Stomach (tissue), 4 donors: Measurements from ENCODE around the gene PGLYRP3.
"Not testable (repeated sequence)": the region's sequence is repeated elsewhere in the genome, so short reads cannot be mapped to it uniquely, and the experiment has no call there.

Source experiments
- CTCF ChIP-seq, 7 experiments: fragments of 450-650 bp in 4 of 7; fragments of 200-600 bp in 3 of 7; sonication (generic) in 3 of 7; IDR thresholded peaks; one replicate each; pipeline ENCODE4 v1.5.1; 2016 to 2019; ENCODE audit warnings: antibody characterized with exemption in 7 of 7, control low read depth in 2 of 7, mild to moderate bottlenecking in 1 of 7
- POLR2A ChIP-seq, 4 donors: fragments of 450-650 bp; IDR thresholded peaks; one replicate each; pipeline ENCODE4 v1.6.1; 2016; ENCODE audit warnings: antibody characterized with exemption in 4 of 4, control low read depth in 2 of 4, mild to moderate bottlenecking in 1 of 4, moderate library complexity in 1 of 4
- POLR2AphosphoS5 ChIP-seq, 3 donors: sonication (generic); formaldehyde crosslinking; IDR thresholded peaks; one replicate each; pipeline ENCODE4 v1.6.1; 2016; ENCODE audit warnings: antibody characterized with exemption in 3 of 3

- TF ChIP-seq CTCF, POLR2A, POLR2AphosphoS5 (IDR thresholded peaks at IDR 0.05): not testable (repeated sequence)
Measured at GRCh38 chr1:153318145-153318544, 5.4 kb upstream of the PGLYRP3 start.
